ENCODE data around the gene FTO. TPM values are rescaled to one million over a fixed set of nuclear protein-coding genes. Genes with fewer than 3 reads are reported as not detected.
A peak's percentile ranks its signal among the peaks of the same experiment; 100 is the strongest.

FTO gene
- total and polyA plus RNA-seq, 9 donors, result 45.0 to 71.1 (median 55.6) TPM

DNA sequence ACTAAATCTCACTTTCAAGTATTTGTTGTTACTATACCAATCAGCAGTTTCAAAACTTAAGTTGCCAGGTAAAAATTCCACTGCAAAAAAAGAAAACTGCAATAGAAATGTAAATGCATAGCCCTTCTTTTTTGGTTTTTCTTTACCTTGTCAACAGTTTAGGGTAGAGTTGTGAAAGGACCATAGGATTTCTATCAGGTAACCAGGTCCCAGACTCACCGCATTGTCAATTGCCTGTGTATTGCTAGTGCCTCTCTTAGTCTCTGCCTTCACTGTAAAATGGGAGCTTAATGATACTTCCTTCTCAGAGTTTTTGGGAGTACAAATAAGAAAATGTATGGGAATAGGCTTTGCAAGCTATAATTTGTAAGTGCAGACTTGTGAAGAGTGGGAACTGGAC is 145.0 kb downstream of the FTO start:
- WGBS (ENCODE audit: insufficient coverage), result no CpG with 5 or more reads among the region's 1 CpG
- no peak overlapping the region for H3K27ac ChIP-seq (ENCODE audit: low read length)
- no peak for DNase-seq

DNA sequence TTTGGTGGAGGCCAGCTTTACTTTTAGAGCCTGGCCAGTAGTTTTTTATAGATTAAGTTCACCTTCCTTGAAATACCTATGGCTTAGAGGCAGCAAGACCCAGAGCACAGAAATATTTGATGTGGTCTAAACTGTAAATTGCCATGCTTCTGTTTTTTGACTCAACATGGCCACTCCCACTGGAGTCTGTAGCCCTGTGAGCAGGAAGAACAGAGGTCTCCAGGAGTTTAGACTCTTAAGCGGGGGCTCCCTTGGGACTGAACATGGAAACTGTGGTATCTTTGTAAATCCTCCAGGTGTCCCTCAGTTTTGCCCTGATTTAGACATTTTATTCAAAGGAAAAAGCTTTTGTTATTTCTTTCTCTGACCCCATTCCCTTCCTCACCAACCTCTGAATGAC is 145.6 kb downstream of the FTO start:
- Histone ChIP-seq H3K4me1 (ENCODE audit: control insufficient read depth, insufficient read depth, low read length) (peaks cover 3% of the 10 kb centered on the region), H3K27me3 (ENCODE audit: control insufficient read depth, insufficient read depth, low read length) (no peaks in the 10 kb centered on the region), H3K27ac (ENCODE audit: low read length) (no peak overlapping the region), H3K4me3 (ENCODE audit: low read length) (no peak overlapping the region), H3K9me3 (replicated peaks; ENCODE audit: control insufficient read depth, low read depth, low read length) (no peaks in the 10 kb centered on the region), H3K36me3 (ENCODE audit: control insufficient read depth, insufficient read depth, low read length) (peaks cover 4% of the 10 kb centered on the region)
- no peak for DNase-seq
- no CpG with 5 or more reads among the region's 1 CpG for WGBS (ENCODE audit: insufficient coverage)

More for the DNA sequence above, 145.0 kb downstream of the FTO start:
- peaks cover 3% of the 10 kb centered on the region for H3K4me1 ChIP-seq (ENCODE audit: control insufficient read depth, insufficient read depth, low read length)
- H3K4me3 ChIP-seq (ENCODE audit: low read length), result no peak overlapping the region
- H3K9me3 ChIP-seq (replicated peaks; ENCODE audit: control insufficient read depth, low read depth, low read length), result no peaks in the 10 kb centered on the region
- H3K36me3 ChIP-seq (ENCODE audit: control insufficient read depth, insufficient read depth, low read length), result peaks cover 4% of the 10 kb centered on the region
- H3K27me3 ChIP-seq (ENCODE audit: control insufficient read depth, insufficient read depth, low read length), result no peaks in the 10 kb centered on the region

DNA sequence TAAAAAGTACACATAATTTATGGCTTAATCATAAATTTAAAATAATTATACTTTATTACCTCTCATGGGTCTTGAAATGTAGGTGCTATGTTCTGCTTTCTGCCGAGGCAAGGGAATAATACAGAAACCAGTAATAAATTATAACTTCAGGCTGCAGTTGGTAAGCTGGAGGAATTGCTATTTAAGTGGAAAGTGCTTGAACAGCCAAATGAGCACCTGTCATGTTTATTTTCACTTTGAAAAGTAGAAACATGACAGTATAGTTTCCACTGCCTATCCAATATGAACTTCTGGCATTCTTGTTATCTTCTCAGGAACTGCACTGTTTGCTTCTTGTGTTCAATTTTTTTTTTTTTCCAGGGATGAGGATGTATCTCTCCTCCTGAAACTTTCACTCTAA is 146.0 kb downstream of the FTO start:
- no peaks in the 10 kb centered on the region for H3K27me3 ChIP-seq (ENCODE audit: control insufficient read depth, insufficient read depth, low read length)
- H3K4me3 ChIP-seq (ENCODE audit: low read length), result no peak overlapping the region
- H3K27ac ChIP-seq (ENCODE audit: low read length), result no peak overlapping the region
- no CpG with 5 or more reads among the region's 1 CpG for WGBS (ENCODE audit: insufficient coverage)
- peaks cover 4% of the 10 kb centered on the region for H3K36me3 ChIP-seq (ENCODE audit: control insufficient read depth, insufficient read depth, low read length)
- H3K4me1 ChIP-seq (ENCODE audit: control insufficient read depth, insufficient read depth, low read length), result peaks cover 3% of the 10 kb centered on the region
- DNase-seq, result no peak
- H3K9me3 ChIP-seq (replicated peaks; ENCODE audit: control insufficient read depth, low read depth, low read length), result no peaks in the 10 kb centered on the region

DNA sequence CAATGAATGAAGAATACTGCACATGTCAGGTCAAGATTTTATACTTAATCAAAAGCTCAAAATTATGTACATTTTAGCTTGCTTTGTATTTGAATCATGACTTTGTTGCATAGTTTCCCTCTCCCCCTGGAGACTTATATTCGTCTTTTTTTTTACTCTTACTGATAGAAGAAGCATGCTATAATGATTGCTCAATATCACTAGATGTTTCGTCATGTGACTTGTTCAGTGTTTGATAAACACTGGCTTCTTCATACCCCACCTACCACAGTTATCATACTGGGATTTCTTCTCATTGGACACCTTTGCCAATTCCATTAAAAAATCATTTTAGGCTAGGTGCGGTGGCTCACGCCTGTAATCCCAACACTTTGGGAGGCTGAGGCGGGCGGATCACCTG is 148.7 kb downstream of the FTO start:
- no peak overlapping the region for H3K27ac ChIP-seq (ENCODE audit: low read length)
- H3K9me3 ChIP-seq (replicated peaks; ENCODE audit: control insufficient read depth, low read depth, low read length), result no peaks in the 10 kb centered on the region
- no peak overlapping the region for H3K4me3 ChIP-seq (ENCODE audit: low read length)
- no peak for DNase-seq
- WGBS (ENCODE audit: insufficient coverage), result no CpG with 5 or more reads among the region's 6 CpGs
- H3K27me3 ChIP-seq (ENCODE audit: control insufficient read depth, insufficient read depth, low read length), result no peaks in the 10 kb centered on the region
- peaks cover 3% of the 10 kb centered on the region for H3K4me1 ChIP-seq (ENCODE audit: control insufficient read depth, insufficient read depth, low read length)
- H3K36me3 ChIP-seq (ENCODE audit: control insufficient read depth, insufficient read depth, low read length), result no peaks in the 10 kb centered on the region

DNA sequence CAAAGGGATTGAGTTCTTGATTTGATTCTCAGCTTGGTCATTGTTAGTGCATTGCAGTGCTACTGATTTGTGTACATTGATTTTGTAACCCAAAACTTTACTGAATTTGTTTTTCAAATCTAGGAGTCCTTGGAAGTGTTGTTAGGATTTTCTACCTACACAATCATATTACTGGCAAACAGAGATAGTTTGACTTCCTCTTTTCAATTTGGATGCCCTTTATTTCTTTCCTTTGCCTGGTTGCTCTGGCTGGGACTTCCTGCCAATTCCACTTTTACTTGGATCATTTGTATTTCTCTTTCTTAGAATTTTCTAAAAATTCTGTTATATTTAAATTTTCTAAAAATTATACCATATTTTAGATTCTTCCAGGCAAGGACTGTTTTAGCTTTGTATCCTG is 151.1 kb downstream of the FTO start:
- H3K9me3 ChIP-seq (replicated peaks; ENCODE audit: control insufficient read depth, low read depth, low read length), result no peaks in the 10 kb centered on the region
- H3K36me3 ChIP-seq (ENCODE audit: control insufficient read depth, insufficient read depth, low read length), result no peaks in the 10 kb centered on the region
- no peaks in the 10 kb centered on the region for H3K4me1 ChIP-seq (ENCODE audit: control insufficient read depth, insufficient read depth, low read length)
- H3K27ac ChIP-seq (ENCODE audit: low read length), result no peak overlapping the region
- H3K4me3 ChIP-seq (ENCODE audit: low read length), result no peak overlapping the region
- no peak for DNase-seq
- H3K27me3 ChIP-seq (ENCODE audit: control insufficient read depth, insufficient read depth, low read length), result no peaks in the 10 kb centered on the region

DNA sequence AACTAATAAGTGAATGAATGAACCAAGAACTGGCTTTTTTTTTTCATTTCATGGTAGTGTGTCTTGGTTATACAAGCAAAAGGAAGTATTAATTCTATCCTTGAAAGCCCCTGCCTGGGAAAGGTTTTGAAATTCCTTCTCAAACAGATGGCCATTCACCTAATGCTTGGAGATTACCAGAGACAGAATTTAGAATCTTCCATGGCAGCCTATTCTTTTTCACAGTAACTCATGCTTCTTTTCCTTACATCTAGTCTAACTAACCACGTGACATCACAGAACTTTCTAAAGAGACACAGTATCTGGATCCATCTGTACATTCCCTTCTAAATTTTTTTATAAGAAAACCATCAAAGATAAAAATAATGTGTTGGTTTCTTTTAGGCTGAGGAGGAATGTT is 151.6 kb downstream of the FTO start:
- Histone ChIP-seq H3K4me1 (ENCODE audit: control insufficient read depth, insufficient read depth, low read length) (no peaks in the 10 kb centered on the region), H3K4me3 (ENCODE audit: low read length) (no peak overlapping the region), H3K27me3 (ENCODE audit: control insufficient read depth, insufficient read depth, low read length) (no peaks in the 10 kb centered on the region), H3K9me3 (replicated peaks; ENCODE audit: control insufficient read depth, low read depth, low read length) (no peaks in the 10 kb centered on the region), H3K36me3 (ENCODE audit: control insufficient read depth, insufficient read depth, low read length) (no peaks in the 10 kb centered on the region), H3K27ac (ENCODE audit: low read length) (no peak overlapping the region)
- no peak for DNase-seq
- WGBS (ENCODE audit: insufficient coverage), result no CpG with 5 or more reads among the region's 1 CpG

DNA sequence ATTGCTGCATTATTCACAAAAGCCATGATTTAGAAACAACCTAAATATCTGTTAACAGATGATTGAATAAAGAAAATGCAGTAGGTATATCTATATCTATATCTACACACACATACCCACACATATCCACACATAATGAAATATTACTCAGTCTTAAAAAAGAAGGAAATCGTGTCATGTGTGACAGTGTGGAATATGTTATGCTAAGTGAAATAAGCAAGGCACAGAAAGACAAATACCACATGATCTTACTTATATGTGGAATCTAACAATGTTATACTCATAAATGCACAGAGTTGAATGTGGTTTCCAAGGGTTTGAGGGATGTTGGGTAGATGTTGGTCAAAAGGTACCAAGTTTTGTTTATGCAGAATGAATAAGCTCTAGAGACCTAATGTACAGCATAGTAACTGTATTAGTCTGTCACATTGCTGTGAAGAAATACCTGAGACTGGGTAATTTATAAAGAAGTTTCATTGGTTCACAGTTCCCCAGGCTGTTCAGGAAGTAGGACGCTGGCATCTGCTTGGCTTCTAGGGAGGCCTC is 156.1 kb downstream of the FTO start:
- WGBS (ENCODE audit: insufficient coverage), result 100% methylated on average over 1 of the region's 2 CpGs
- H3K27ac ChIP-seq (ENCODE audit: low read length), result no peak overlapping the region
- H3K4me3 ChIP-seq (ENCODE audit: low read length), result no peak overlapping the region
- no peaks in the 10 kb centered on the region for H3K27me3 ChIP-seq (ENCODE audit: control insufficient read depth, insufficient read depth, low read length)
- no peak for DNase-seq
- no peaks in the 10 kb centered on the region for H3K9me3 ChIP-seq (replicated peaks; ENCODE audit: control insufficient read depth, low read depth, low read length)
- peaks cover 4% of the 10 kb centered on the region for H3K36me3 ChIP-seq (ENCODE audit: control insufficient read depth, insufficient read depth, low read length)
- H3K4me1 ChIP-seq (ENCODE audit: control insufficient read depth, insufficient read depth, low read length), result no peaks in the 10 kb centered on the region

DNA sequence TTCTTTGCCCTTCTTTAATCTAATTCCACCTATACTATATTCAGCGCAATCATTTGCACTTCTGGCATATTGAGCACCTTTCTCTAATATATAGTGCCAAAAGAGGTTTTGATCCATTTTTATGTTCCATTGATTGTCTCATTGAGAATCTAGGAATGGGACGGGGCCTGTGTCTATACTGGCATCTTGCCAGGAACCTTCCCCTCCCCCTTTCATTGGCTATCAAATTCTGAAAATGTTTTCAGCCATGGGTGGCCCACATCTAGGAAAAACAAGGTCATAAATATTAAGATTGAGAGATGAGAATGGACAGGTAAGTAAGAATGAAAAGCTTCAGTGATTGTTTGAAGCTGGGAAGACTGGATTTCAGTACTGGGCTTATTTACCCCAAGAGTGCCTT is 159.9 kb downstream of the FTO start:
- WGBS (ENCODE audit: insufficient coverage), result no CpG with 5 or more reads among the region's 2 CpGs
- Histone ChIP-seq H3K27me3 (ENCODE audit: control insufficient read depth, insufficient read depth, low read length) (no peaks in the 10 kb centered on the region), H3K27ac (ENCODE audit: low read length) (no peak overlapping the region), H3K4me3 (ENCODE audit: low read length) (no peak overlapping the region), H3K4me1 (ENCODE audit: control insufficient read depth, insufficient read depth, low read length) (no peaks in the 10 kb centered on the region), H3K9me3 (replicated peaks; ENCODE audit: control insufficient read depth, low read depth, low read length) (no peaks in the 10 kb centered on the region), H3K36me3 (ENCODE audit: control insufficient read depth, insufficient read depth, low read length) (peaks cover 4% of the 10 kb centered on the region)
- DNase-seq, result no peak

DNA sequence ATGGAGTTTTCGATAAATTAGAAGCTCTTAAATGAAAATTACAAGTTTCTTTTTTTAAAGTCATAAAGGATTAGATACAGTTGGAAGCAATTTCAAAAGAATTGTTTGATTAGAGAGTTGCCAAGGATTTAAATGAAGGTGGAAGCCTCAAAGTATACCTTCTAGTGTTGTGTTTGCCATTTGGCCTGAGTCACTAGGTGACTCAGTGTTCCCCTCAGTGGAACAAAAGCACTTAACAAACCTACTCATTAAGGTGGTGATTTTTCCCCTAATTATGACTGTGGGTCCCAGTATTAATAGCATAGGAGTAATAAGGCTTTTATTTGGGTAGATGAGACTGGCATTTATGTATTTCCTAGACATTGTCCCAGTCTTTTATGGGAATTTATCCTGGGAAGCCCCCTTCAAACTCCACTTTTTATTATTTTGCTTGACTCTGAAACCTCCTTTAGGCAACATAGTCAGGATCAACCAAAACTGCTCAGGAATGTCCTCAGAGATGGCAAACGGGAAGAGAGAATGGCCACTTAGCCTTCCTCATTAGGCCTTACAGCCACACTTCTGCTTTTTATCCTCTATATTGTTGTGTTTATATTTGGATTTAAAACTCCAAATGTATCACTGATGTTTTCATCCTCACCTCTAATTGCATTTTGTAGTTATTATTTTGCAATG is 161.0 kb downstream of the FTO start:
- Histone ChIP-seq H3K27me3 (ENCODE audit: control insufficient read depth, insufficient read depth, low read length) (no peaks in the 10 kb centered on the region), H3K9me3 (replicated peaks; ENCODE audit: control insufficient read depth, low read depth, low read length) (peaks cover 2% of the 10 kb centered on the region), H3K27ac (ENCODE audit: low read length) (no peak overlapping the region), H3K4me3 (ENCODE audit: low read length) (no peak overlapping the region), H3K36me3 (ENCODE audit: control insufficient read depth, insufficient read depth, low read length) (peaks cover 5% of the 10 kb centered on the region), H3K4me1 (ENCODE audit: control insufficient read depth, insufficient read depth, low read length) (no peaks in the 10 kb centered on the region)
- DNase-seq, result no peak
- WGBS (ENCODE audit: insufficient coverage), result no CpG with 5 or more reads among the region's 2 CpGs

DNA sequence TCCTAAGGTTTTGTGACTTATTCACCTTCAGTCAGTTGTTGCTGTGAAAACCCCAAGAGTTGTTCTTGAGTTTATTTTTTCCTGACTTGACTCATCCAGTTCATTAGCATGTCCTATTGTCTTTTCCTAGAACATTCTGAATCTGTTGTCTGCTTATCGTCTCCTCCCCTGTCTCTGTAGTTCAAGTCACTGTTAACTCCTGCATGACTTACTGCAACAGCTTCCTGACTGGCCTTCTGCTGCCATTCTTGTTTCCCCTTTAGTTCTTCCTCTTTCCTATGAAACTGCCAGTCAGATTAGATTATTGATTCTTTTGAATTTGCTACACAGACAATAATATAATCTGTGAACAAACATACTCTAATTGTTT is 161.5 kb downstream of the FTO start:
- DNase-seq, result peak; percentile 22
- 18% methylated on average over 1 of the region's 1 CpG for WGBS (ENCODE audit: insufficient coverage)
- Histone ChIP-seq H3K9me3 (replicated peaks; ENCODE audit: control insufficient read depth, low read depth, low read length) (peaks cover 2% of the 10 kb centered on the region), H3K4me3 (ENCODE audit: low read length) (no peak overlapping the region), H3K4me1 (ENCODE audit: control insufficient read depth, insufficient read depth, low read length) (no peaks in the 10 kb centered on the region), H3K27ac (ENCODE audit: low read length) (no peak overlapping the region), H3K36me3 (ENCODE audit: control insufficient read depth, insufficient read depth, low read length) (peaks cover 9% of the 10 kb centered on the region), H3K27me3 (ENCODE audit: control insufficient read depth, insufficient read depth, low read length) (no peaks in the 10 kb centered on the region)

DNA sequence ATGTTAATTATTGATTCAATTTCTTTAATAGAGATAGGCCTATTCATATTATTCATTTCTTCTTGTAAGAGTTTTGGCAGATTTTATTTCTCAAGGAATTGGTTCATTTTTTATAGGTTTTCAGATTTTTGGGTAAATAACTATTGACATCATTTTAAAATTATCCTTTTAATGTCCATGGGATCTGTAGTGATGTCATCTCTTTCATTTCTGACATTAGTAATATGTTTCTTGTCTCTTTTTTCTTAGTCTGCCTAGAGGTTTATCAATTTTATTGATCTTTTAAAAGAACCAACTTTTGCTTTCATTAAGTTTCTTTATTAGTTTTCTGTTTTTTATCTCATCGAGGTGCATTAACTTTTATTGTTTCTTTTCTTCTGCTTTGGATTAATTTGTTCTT is 162.6 kb downstream of the FTO start:
- peaks cover 9% of the 10 kb centered on the region for H3K36me3 ChIP-seq (ENCODE audit: control insufficient read depth, insufficient read depth, low read length)
- H3K4me1 ChIP-seq (ENCODE audit: control insufficient read depth, insufficient read depth, low read length), result no peaks in the 10 kb centered on the region
- no peaks in the 10 kb centered on the region for H3K27me3 ChIP-seq (ENCODE audit: control insufficient read depth, insufficient read depth, low read length)
- H3K4me3 ChIP-seq (ENCODE audit: low read length), result no peak overlapping the region
- WGBS (ENCODE audit: insufficient coverage), result no CpG with 5 or more reads among the region's 1 CpG
- no peak for DNase-seq
- H3K9me3 ChIP-seq (replicated peaks; ENCODE audit: control insufficient read depth, low read depth, low read length), result peaks cover 5% of the 10 kb centered on the region
- no peak overlapping the region for H3K27ac ChIP-seq (ENCODE audit: low read length)

All from muscle of leg (tissue), 11 donors.